ENCODE results near the gene CDH13.

CDH13 gene

GRCh38 chr16:83629836-83630235 is 1003.1 kb downstream of the CDH13 start:
- no peaks in the 10 kb centered on the region for H3K4me1 ChIP-seq (ENCODE audit: control insufficient read depth, insufficient read depth, low read length)

GRCh38 chr16:83630979-83631378 is 1004.2 kb downstream of the CDH13 start:
- ChIA-PET POLR2A (no interaction called here), CTCF (no interaction called here)
- Histone ChIP-seq H3K4me1 (ENCODE audit: control insufficient read depth, insufficient read depth, low read length) (no peaks in the 10 kb centered on the region), H3K4me3 (ENCODE audit: low read depth, low read length) (no peak overlapping the region), H3K27ac (ENCODE audit: extremely low read depth, low read depth, low read length) (no peak overlapping the region), H3K36me3 (ENCODE audit: control insufficient read depth in 2 of 2, insufficient read depth in 1 of 2, low read length in 2 of 2) (no peaks in the 10 kb centered on the region), H3K9me3 (ENCODE audit: control insufficient read depth, insufficient read depth, low read depth, low read length) (no peaks in the 10 kb centered on the region)
- no peak for TF ChIP-seq ZNF747 (tag by site-specific recombination; IDR thresholded peaks at IDR 0.05)
- no peak for TF ChIP-seq KLF10 (tag by site-specific recombination; IDR thresholded peaks at IDR 0.05)
- no peak for TF ChIP-seq ZNF561 (tag by site-specific recombination; IDR thresholded peaks at IDR 0.05; ENCODE audit: borderline replicate concordance)
- no peak for TF ChIP-seq ZNF660 (tag by site-specific recombination; IDR thresholded peaks at IDR 0.05)
- no peak for TF ChIP-seq KLF9 (tag by site-specific recombination; IDR thresholded peaks at IDR 0.05; ENCODE audit: low read depth)
- no peak for TF ChIP-seq GLIS1 (tag by site-specific recombination; IDR thresholded peaks at IDR 0.05)
- no peak for TF ChIP-seq ZNF585B (tag by site-specific recombination; IDR thresholded peaks at IDR 0.05)
- no peak for TF ChIP-seq ZNF529 (tag by site-specific recombination; IDR thresholded peaks at IDR 0.05; ENCODE audit: insufficient replicate concordance)
- no peak for TF ChIP-seq ZFHX2 (tag by site-specific recombination; conservative IDR thresholded peaks at IDR 0.05)

More at GRCh38 chr16:83629836-83630235, 1003.1 kb downstream of the CDH13 start:
- Histone ChIP-seq H3K4me3 (ENCODE audit: low read depth, low read length) (no peak overlapping the region), H3K27ac (ENCODE audit: extremely low read depth, low read depth, low read length) (no peak overlapping the region), H3K9me3 (ENCODE audit: control insufficient read depth, insufficient read depth, low read depth, low read length) (no peaks in the 10 kb centered on the region), H3K36me3 (ENCODE audit: control insufficient read depth in 2 of 2, insufficient read depth in 1 of 2, low read length in 2 of 2) (no peaks in the 10 kb centered on the region)
- no peak for TF ChIP-seq ZNF660 (tag by site-specific recombination; IDR thresholded peaks at IDR 0.05)
- TF ChIP-seq ZNF416 (tag by site-specific recombination; IDR thresholded peaks at IDR 0.05), result no peak
- TF ChIP-seq ZNF354C (tag by site-specific recombination; IDR thresholded peaks at IDR 0.05; ENCODE audit: borderline replicate concordance, low read depth), result no peak
- TF ChIP-seq ZNF768 (tag by site-specific recombination; IDR thresholded peaks at IDR 0.05), result no peak
- CTCF ChIA-PET, result no interaction called here
- POLR2A ChIA-PET, result no interaction called here

GRCh38 chr16:83633286-83633685 is 1006.5 kb downstream of the CDH13 start:
- ChIA-PET CTCF (interaction anchor here (0.6 to 1.4 kb wide), 2 partner anchors 11 to 150 kb away, joined by 4 to 7 read pairs; no protein-coding TSS in a partner anchor), POLR2A (no interaction called here)
- no peaks in the 10 kb centered on the region for H3K36me3 ChIP-seq (ENCODE audit: control insufficient read depth in 2 of 2, insufficient read depth in 1 of 2, low read length in 2 of 2)
- H3K4me1 ChIP-seq (ENCODE audit: control insufficient read depth, insufficient read depth, low read length), result no peaks in the 10 kb centered on the region
- H3K4me3 ChIP-seq (ENCODE audit: low read depth, low read length), result no peak overlapping the region
- no peak for TF ChIP-seq ZNF513 (tag by site-specific recombination; IDR thresholded peaks at IDR 0.05)
- no peak for TF ChIP-seq ZNF639 (tag by site-specific recombination; IDR thresholded peaks at IDR 0.05)
- TF ChIP-seq SCRT2 (tag by site-specific recombination; IDR thresholded peaks at IDR 0.05), result no peak
- no peak for TF ChIP-seq ZBTB49 (tag by site-specific recombination; IDR thresholded peaks at IDR 0.05; ENCODE audit: low read depth)
- TF ChIP-seq ZNF626 (tag by site-specific recombination; IDR thresholded peaks at IDR 0.05), result no peak
- TF ChIP-seq ZNF571 (tag by site-specific recombination; IDR thresholded peaks at IDR 0.05), result no peak
- no peak for TF ChIP-seq PRDM2 (tag by site-specific recombination; IDR thresholded peaks at IDR 0.05; ENCODE audit: borderline replicate concordance)
- no peaks in the 10 kb centered on the region for H3K9me3 ChIP-seq (ENCODE audit: control insufficient read depth, insufficient read depth, low read depth, low read length)
- no peak overlapping the region for H3K27ac ChIP-seq (ENCODE audit: extremely low read depth, low read depth, low read length)

Measured in HEK293 (cell line).